ENCODE data around the gene NIPA2. TPM values are rescaled to one million over a fixed set of nuclear protein-coding genes. Genes with fewer than 3 reads are reported as not detected.

NIPA2 gene
- total RNA-seq, 4 donors from 2014 or later, result 19.3 to 36.8 (median 32.0) TPM

DNA sequence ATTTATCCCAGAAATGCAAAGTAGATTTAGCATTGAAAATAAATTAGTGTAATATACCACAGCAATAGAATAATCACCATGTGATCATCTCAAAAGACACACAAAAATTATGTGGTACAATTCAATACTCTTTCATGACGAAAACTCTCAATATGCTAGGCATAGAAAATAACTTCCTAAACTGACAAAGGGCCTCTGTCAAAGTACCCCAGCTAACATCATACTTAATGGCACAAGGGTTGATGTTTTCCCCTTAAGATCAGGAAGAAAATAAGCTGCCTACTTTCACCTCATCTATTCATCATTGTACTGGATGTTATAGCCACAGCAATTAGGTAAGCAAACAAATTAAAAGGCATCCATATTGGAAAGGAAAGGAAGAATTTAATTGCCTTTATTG, 22.7 kb upstream of the NIPA2 start:
- WGBS, 2 donors, result 94% methylated on average over 1 of the region's 1 CpG
- no peak overlapping the region for H3K4me3 ChIP-seq (ENCODE audit: low read depth, poor library complexity, severe bottlenecking)
- intact Hi-C loops (cut with DNase I; ENCODE audit: low total_unique reads), result no loop called here
- DNase-seq (ENCODE audit: low spot score in 2 of 2), result no peak
- TF ChIP-seq POLR2A (IDR thresholded peaks at IDR 0.05), result no peak
- TF ChIP-seq, protein P1, sequence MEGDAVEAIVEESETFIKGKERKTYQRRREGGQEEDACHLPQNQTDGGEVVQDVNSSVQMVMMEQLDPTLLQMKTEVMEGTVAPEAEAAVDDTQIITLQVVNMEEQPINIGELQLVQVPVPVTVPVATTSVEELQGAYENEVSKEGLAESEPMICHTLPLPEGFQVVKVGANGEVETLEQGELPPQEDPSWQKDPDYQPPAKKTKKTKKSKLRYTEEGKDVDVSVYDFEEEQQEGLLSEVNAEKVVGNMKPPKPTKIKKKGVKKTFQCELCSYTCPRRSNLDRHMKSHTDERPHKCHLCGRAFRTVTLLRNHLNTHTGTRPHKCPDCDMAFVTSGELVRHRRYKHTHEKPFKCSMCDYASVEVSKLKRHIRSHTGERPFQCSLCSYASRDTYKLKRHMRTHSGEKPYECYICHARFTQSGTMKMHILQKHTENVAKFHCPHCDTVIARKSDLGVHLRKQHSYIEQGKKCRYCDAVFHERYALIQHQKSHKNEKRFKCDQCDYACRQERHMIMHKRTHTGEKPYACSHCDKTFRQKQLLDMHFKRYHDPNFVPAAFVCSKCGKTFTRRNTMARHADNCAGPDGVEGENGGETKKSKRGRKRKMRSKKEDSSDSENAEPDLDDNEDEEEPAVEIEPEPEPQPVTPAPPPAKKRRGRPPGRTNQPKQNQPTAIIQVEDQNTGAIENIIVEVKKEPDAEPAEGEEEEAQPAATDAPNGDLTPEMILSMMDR (IDR thresholded peaks at IDR 0.05), result no peak

DNA sequence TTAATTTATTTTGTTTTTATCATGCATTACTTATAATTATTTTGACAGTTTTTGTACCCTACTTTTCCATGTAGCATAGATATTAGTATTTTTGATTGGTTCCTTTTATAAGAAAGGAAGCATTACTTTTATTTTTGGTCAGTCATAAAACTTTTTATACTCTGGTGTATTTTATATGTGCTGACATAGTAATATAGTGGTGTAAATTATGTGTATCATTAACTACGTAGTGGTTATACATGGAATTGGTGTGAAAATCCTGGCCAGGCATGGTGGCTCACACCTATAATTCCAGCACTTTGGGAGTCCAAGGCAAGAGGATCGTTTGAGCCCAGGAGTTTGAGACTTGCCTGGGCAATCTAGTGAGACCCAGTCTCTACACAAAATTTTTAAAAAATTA, 18.8 kb upstream of the NIPA2 start:
- WGBS, 2 donors, result 79 to 91% methylated on average over 2 of the region's 2 CpGs
- intact Hi-C loops (cut with DNase I; ENCODE audit: low total_unique reads), result no loop called here
- no peak for DNase-seq (ENCODE audit: low spot score in 2 of 2)
- H3K4me3 ChIP-seq (ENCODE audit: low read depth, poor library complexity, severe bottlenecking), result no peak overlapping the region
- TF ChIP-seq POLR2A (IDR thresholded peaks at IDR 0.05), result no peak
- TF ChIP-seq, protein P1 (IDR thresholded peaks at IDR 0.05), result no peak

DNA sequence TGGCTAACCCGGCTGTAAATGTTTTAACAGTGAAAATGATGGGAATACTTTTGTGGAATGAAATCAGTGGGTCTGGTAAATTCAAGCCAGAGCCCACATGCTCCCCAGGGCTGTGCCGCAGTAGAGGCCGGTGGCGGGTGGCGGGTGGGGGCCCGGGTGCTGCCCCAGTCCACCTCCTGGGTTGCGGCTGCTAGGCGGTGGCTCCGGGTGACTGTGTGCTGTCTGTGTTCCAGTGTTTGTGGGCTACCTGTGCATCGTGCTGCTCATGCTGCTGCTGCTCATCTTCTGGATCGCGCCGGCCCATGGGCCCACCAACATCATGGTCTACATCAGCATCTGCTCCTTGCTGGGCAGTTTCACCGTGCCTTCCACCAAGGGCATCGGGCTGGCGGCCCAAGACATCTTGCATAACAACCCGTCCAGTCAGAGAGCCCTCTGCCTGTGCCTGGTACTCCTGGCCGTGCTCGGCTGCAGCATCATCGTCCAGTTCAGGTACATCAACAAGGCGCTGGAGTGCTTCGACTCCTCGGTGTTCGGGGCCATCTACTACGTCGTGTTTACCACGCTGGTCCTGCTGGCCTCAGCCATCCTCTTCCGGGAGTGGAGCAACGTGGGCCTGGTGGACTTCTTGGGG, 14.9 kb upstream of the NIPA2 start:
- DNase-seq (ENCODE audit: low spot score in 2 of 2), result peak in 1 of 2 donors; percentile 68
- TF ChIP-seq, protein P1 (IDR thresholded peaks at IDR 0.05), result no peak
- no peak for TF ChIP-seq POLR2A (IDR thresholded peaks at IDR 0.05)
- intact Hi-C loops (cut with DNase I; ENCODE audit: low total_unique reads), result no loop called here
- H3K4me3 ChIP-seq (ENCODE audit: low read depth, poor library complexity, severe bottlenecking), result no peak overlapping the region
- WGBS, 2 donors, result 95 to 97% methylated on average over 26 to 29 of the region's 29 CpGs

DNA sequence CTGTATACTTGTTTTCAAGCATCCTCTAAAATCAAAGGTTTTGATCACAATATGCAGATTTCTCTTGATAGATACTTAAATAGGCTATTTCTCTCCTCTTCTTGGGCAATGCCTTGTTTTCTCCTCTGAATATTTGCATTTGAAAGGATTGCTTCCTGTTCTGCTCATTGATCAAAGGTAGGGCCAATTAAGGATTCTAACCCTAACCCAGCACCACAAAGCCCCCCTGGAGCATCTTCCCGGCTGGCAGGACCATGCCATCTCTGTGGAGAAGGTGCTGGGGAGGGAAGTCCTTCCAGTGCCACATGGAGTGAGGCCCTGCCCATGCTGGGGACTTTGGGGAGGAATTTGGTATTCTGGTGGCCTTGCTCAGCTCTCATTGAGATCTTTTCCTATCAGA, 11.3 kb upstream of the NIPA2 start:
- DNase-seq (ENCODE audit: low spot score in 2 of 2), result no peak
- no peak for TF ChIP-seq POLR2A (IDR thresholded peaks at IDR 0.05)
- TF ChIP-seq, protein P1 (IDR thresholded peaks at IDR 0.05), result no peak
- WGBS, 2 donors, result 85 to 94% methylated on average over 1 of the region's 1 CpG
- intact Hi-C loops (cut with DNase I; ENCODE audit: low total_unique reads), result no loop called here
- no peak overlapping the region for H3K4me3 ChIP-seq (ENCODE audit: low read depth, poor library complexity, severe bottlenecking)

DNA sequence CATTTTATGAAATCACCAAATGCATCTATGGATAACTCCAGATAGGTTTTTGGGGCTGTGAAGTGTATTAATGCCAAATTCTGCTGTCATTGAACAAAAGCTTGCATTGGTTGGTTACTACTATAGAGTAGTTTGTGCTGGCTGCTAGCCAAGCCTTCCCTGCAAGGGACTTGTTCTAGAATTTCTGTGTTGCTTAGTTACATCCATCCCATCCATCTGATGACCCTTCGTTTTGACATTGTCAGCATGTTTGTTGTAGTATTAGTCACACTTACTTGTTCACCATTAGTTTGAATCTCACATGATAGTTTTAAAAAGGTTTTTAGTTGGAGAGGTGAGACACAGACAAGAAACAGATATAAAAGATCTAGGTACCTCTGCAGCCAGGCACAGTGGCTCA, 7.0 kb upstream of the NIPA2 start:
- TF ChIP-seq, protein P1 (IDR thresholded peaks at IDR 0.05), result no peak
- TF ChIP-seq POLR2A (IDR thresholded peaks at IDR 0.05), result no peak
- no peak overlapping the region for H3K4me3 ChIP-seq (ENCODE audit: low read depth, poor library complexity, severe bottlenecking)
- intact Hi-C loops (cut with DNase I; ENCODE audit: low total_unique reads), result no loop called here
- WGBS, 2 donors, result 67 to 83% methylated on average over 1 of the region's 1 CpG
- DNase-seq (ENCODE audit: low spot score in 2 of 2), result peak in 1 of 2 donors; percentile 76

Measured in lower leg skin (tissue), 4 donors.